Measurements from ENCODE around the gene CLDN14. TPM values are rescaled to one million over a fixed set of nuclear protein-coding genes. Genes with fewer than 3 reads are reported as not detected.

The CLDN14 gene
- total RNA-seq, 1 donor from 2014 or later, result 3.7 TPM

- Histone ChIP-seq H3K27me3 (ENCODE audit: control insufficient read depth in 3 of 3, insufficient read depth in 3 of 3, low read length in 3 of 3) (no peaks in the 10 kb centered on the region), H3K27ac (ENCODE audit: low read depth, low read length) (no peak overlapping the region), H3K36me3 (ENCODE audit: control insufficient read depth in 3 of 3, insufficient read depth in 3 of 3, low read length in 3 of 3) (peaks cover 2 to 10% (median 6%) of the 10 kb centered on the region in 3 donors), H3K4me3 (ENCODE audit: low read length in 3 of 3) (no peak overlapping the region), H3K4me1 (ENCODE audit: control insufficient read depth in 3 of 3, insufficient read depth in 3 of 3, low read length in 3 of 3) (peaks cover 2 to 7% (median 5%) of the 10 kb centered on the region in 3 donors), H3K9me3 (ENCODE audit: control insufficient read depth in 3 of 3, low read length in 3 of 3) (no peaks in the 10 kb centered on the region), H3K9ac (ENCODE audit: low read depth in 1 of 3, low read length in 3 of 3) (no peak overlapping the region)
Measured at GRCh38 chr21:36419241-36419640, 60.7 kb downstream of the CLDN14 start.

- H3K4me1 ChIP-seq (ENCODE audit: control insufficient read depth in 3 of 3, insufficient read depth in 3 of 3, low read length in 3 of 3), result peaks cover 2 to 7% (median 5%) of the 10 kb centered on the region in 3 donors
- H3K36me3 ChIP-seq (ENCODE audit: control insufficient read depth in 3 of 3, insufficient read depth in 3 of 3, low read length in 3 of 3), result peaks cover 16 to 34% (median 17%) of the 10 kb centered on the region in 3 donors
Measured at GRCh38 chr21:36415375-36415774, 64.5 kb downstream of the CLDN14 start.

GRCh38 chr21:36412916-36413315 is 67.0 kb downstream of the CLDN14 start:
- Histone ChIP-seq H3K4me3 (ENCODE audit: low read length in 3 of 3) (no peak overlapping the region), H3K27ac (ENCODE audit: low read depth, low read length) (no peak overlapping the region), H3K4me1 (ENCODE audit: control insufficient read depth in 3 of 3, insufficient read depth in 3 of 3, low read length in 3 of 3) (no peaks in the 10 kb centered on the region), H3K36me3 (ENCODE audit: control insufficient read depth in 3 of 3, insufficient read depth in 3 of 3, low read length in 3 of 3) (peaks cover 16 to 34% (median 17%) of the 10 kb centered on the region in 3 donors), H3K27me3 (ENCODE audit: control insufficient read depth in 3 of 3, insufficient read depth in 3 of 3, low read length in 3 of 3) (no peaks in the 10 kb centered on the region), H3K9ac (ENCODE audit: low read depth in 1 of 3, low read length in 3 of 3) (no peak overlapping the region), H3K9me3 (ENCODE audit: control insufficient read depth in 3 of 3, low read length in 3 of 3) (no peaks in the 10 kb centered on the region)

More at GRCh38 chr21:36415375-36415774, 64.5 kb downstream of the CLDN14 start:
- H3K4me3 ChIP-seq (ENCODE audit: low read length in 3 of 3), result no peak overlapping the region
- no peak overlapping the region for H3K9ac ChIP-seq (ENCODE audit: low read depth in 1 of 3, low read length in 3 of 3)
- H3K27ac ChIP-seq (ENCODE audit: low read depth, low read length), result no peak overlapping the region
- no peaks in the 10 kb centered on the region for H3K9me3 ChIP-seq (ENCODE audit: control insufficient read depth in 3 of 3, low read length in 3 of 3)
- H3K27me3 ChIP-seq (ENCODE audit: control insufficient read depth in 3 of 3, insufficient read depth in 3 of 3, low read length in 3 of 3), result no peaks in the 10 kb centered on the region

DNA sequence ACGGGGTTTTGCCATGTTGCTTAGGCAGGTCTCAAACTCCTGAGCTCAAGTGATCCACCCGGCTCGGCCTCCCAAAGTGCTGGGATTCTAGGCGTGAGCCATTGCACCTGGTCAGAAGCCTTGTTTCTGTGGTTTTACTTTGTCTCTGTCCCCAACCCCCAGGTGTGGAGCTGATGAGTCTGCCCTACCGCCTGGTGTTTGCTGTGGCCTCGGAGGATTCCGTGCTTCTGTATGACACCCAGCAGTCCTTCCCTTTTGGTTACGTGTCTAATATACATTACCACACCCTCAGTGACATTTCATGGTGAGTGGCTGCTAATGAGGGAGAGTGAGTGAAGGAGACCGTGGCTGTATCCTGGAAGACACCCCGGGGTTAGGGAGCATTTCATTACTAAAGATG is 68.6 kb downstream of the CLDN14 start:
- H3K27ac ChIP-seq (ENCODE audit: low read depth, low read length), result no peak overlapping the region
- no peaks in the 10 kb centered on the region for H3K4me1 ChIP-seq (ENCODE audit: control insufficient read depth in 3 of 3, insufficient read depth in 3 of 3, low read length in 3 of 3)
- H3K4me3 ChIP-seq (ENCODE audit: low read length in 3 of 3), result no peak overlapping the region
- peaks cover 14 to 34% (median 15%) of the 10 kb centered on the region in 3 donors for H3K36me3 ChIP-seq (ENCODE audit: control insufficient read depth in 3 of 3, insufficient read depth in 3 of 3, low read length in 3 of 3)
- H3K9me3 ChIP-seq (ENCODE audit: control insufficient read depth in 3 of 3, low read length in 3 of 3), result no peaks in the 10 kb centered on the region
- H3K27me3 ChIP-seq (ENCODE audit: control insufficient read depth in 3 of 3, insufficient read depth in 3 of 3, low read length in 3 of 3), result no peaks in the 10 kb centered on the region
- no peak overlapping the region for H3K9ac ChIP-seq (ENCODE audit: low read depth in 1 of 3, low read length in 3 of 3)

Other genes with a start within 250 kb of the CLDN14 start
- gene MORC3, start 159.9 kb downstream of the CLDN14 start, total RNA-seq, result 104 TPM
- 2.1 TPM for gene CHAF1B, start 94.7 kb downstream of the CLDN14 start, total RNA-seq
- gene SIM2, start 219.0 kb upstream of the CLDN14 start, total RNA-seq, result 3.1 TPM

Data from skeletal muscle tissue (tissue), 4 donors.